ENCODE results near the gene AQP2.
"Not testable (repeated sequence)": the region's sequence is repeated elsewhere in the genome, so short reads cannot be mapped to it uniquely, and the experiment has no call there.

The AQP2 gene

DNA sequence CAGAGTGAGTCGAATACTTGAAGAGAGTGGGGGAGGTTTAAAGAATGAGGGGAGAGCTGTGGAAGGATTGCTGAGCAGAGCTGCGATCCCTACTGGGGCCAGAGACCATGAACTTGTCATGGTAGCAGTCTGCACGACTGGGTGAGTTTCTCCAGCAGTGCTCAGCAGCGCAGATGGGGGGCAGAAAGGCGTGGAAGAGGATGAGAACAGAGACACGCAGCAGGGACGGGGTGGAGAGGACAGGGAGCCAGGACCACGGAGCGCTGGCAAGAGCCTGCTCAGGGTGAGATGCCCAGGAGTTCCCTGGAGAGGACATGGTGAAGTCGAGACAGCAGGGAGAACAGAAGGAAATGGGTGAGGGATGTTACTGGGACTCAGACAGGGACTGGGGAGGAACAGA, 20.1 kb downstream of the AQP2 start:
- ATAC-seq: no peak

- ATAC-seq: no peak
Measured at GRCh38 chr12:49971141-49971540, 20.6 kb downstream of the AQP2 start.

DNA sequence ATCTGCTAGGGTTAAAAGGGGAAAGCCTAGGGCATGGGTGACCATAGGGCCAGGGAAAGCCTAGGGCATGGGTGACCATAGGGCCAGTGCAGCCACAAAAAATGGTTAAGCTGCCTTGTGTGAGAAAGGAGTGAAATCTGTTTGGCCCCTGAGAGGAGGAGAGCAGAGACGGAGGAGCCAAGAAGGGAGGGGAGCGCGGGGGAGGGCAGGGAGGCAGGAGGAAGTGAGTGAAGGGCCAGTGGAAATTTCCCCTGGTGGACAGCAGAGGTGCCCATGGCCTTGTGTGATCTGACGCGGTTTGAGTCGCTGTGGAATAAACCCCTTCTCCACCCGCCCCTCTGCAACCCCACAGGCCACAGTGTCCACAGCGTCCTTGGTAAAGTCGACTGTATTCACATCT, 21.6 kb downstream of the AQP2 start:
- ATAC-seq: no peak

DNA sequence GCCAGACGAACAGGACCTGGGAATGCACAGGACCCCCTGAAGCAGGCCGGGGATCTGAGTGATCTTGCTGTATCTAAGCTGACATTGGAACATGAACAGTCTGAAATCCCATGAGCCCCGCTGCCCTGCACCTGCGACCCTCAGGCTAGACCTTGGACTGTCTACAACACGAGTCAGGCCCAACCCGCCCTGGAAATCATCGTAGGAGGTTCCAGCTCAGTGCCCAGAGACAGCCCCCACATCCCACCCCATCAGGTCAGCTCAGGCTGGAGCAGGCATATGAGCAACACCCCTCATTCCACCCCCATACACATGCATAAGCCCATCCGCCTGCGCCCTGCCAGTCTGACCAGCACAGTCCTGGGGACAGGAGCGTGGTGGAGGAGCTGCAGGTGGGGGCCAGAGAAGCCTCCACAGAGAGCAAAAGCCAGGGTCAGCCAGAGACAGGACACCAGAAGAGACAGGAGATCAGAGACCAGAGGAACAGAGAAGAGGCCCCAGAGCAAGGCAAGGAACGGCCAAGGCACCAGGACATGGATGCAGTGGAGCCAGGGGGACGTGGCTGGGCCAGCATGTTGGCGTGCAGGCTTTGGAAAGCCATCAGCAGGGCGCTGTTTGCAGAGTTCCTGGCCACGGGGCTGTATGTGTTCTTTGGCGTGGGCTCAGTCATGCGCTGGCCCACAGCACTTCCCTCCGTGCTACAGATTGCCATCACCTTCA, 22.3 kb downstream of the AQP2 start, which contains the start of gene AQP6:
AQP6 (plus strand) TSS at position 307 of the 720 bp plus-strand sequence; CDS start at position 534, 227 bp downstream.
- ATAC-seq: no peak

- ATAC-seq: no peak
Measured at GRCh38 chr12:49973361-49973830, 22.9 kb downstream of the AQP2 start.

DNA sequence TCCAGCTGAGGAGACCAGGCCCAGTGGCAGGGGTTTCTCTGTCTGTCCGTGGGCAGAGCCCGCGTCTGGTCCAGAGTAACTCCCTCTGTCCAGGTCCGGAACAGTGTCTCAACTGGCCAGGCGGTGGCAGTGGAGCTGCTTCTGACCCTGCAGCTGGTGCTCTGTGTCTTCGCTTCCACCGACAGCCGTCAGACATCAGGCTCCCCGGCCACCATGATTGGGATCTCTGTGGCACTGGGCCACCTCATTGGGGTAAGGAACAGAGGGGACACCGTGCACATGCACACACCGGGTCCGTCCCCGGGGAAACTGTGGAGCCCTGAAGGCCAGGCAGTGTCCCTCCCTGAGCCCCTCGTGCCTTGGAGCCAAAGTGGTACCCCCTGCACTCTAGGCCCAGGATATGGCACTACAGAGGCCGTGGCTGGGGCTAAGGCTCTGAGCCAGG, 23.7 kb downstream of the AQP2 start:
- no peak for ATAC-seq

- ATAC-seq: no peak
Measured at GRCh38 chr12:49974677-49975317, 24.3 kb downstream of the AQP2 start.

DNA sequence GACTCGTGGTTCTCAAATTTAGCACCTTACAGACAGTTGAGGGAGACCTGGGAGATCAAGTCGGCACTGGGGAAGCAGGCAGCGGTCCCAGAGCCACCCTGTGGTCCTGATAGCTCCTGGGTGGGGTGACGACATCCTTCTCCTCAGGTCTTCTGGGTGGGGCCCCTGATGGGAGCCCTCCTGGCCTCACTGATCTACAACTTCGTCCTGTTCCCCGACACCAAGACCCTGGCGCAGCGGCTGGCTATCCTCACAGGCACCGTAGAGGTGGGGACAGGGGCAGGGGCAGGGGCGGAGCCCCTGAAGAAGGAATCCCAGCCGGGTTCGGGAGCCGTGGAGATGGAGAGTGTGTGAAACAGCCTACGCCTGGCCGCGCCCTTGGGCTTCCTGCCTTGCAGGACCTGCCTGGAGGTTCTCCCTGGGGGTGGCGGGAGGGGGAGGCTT, 24.8 kb downstream of the AQP2 start:
- ATAC-seq: no peak

- no peak for ATAC-seq
Measured at GRCh38 chr12:49976557-49976956, 26.0 kb downstream of the AQP2 start.

GRCh38 chr12:49978125-49978524, 27.6 kb downstream of the AQP2 start:
- no peak for ATAC-seq

- no peak for ATAC-seq
Measured at GRCh38 chr12:49979016-49979586, 28.6 kb downstream of the AQP2 start.

GRCh38 chr12:49979791-49980190, 29.3 kb downstream of the AQP2 start:
- ATAC-seq: no peak

DNA sequence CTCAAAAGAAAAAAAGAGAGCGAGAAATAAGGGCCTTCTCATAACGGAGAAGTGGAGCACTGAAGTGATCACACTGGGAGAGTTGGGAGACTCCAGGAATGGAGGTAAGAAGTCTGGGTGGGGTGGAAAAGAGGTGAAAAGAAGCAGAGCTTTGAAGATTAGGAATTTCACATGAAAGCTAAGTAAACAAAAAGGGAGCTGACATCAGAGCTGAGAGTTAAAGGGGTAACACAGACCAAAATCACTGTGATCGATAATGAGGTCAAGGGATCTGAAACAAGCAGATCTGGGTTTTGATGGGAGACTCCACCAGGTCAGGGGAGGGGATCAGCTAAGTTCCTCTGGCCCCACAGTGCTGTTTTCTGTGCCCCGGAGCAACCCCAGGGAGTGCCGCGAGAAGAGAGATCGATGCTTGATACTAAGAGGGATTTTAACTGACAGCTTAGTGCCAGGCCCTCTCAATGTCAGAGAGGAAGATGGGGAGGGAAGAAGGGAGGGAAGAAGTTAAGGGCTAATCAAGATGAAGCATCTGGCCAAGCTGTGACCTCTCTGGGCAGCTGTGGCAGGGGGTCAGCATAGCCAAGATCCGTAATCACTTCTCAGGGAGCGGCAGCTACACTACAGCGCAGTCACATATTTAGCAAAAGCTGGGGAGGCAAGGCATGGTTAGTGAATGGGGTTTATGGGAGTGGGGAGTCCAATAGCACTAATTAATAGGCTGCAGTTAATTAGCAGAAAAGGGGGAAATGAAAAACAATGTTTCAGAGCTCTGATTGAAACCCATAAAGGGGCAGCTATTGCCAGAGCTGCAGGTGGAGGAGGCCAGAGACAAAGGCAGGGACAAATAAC, 30.2 kb downstream of the AQP2 start:
- ATAC-seq: no peak

GRCh38 chr12:49982246-49983087, 31.9 kb downstream of the AQP2 start:
- ATAC-seq: no peak

GRCh38 chr12:49983892-49984291, 33.4 kb downstream of the AQP2 start:
- no peak for ATAC-seq

GRCh38 chr12:49984476-49985359, 34.2 kb downstream of the AQP2 start:
- no peak for ATAC-seq

- ATAC-seq: peak; percentile 51 to 65
Measured at GRCh38 chr12:49985981-49986380, 35.4 kb downstream of the AQP2 start.

- not testable (repeated sequence) for ATAC-seq
Measured at GRCh38 chr12:49986476-49986875, 35.9 kb downstream of the AQP2 start.

DNA sequence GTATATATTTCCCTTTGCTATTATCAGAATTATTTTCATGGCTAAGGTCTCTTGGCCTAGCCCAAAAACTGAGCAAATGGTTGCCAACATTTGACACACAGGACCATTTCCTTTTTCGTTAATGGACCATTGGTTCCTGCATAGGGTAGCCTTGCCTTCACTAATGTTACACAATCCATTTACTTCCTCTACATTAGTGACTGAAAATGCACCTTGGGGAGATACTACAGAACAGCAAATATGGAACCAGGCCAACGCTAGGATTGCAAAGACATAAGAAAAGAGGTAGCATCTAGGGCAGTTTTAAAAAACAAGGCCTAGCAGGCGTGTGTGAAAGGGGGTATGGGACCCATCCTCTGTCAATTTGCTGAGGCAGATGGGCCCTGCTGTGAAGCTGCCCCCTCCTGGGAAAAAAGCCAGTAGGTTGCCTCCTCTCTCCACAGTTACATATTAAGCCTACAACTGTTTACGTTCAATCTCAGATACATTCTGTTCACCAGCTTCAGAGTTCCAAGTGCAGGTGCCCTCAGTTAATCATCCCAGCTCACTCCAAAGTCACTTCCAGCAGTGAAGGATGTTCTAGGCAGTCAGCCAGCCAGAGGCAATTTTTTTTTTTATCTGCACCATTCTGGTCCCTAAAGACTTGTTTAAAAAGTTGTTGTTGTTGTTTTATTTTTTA, 37.2 kb downstream of the AQP2 start:
- ATAC-seq: no peak

GRCh38 chr12:49989400-49989799, 38.9 kb downstream of the AQP2 start:
- not testable (repeated sequence) for ATAC-seq

All from activated CD4-positive, CD25-positive, alpha-beta regulatory T cell treated with anti-CD3 and anti-CD28 coated beads, Interleukin-2, amount 50 U/mL, for 24 hours (primary cell).